ENCODE data around the gene ASB10. TPM values are rescaled to one million over a fixed set of nuclear protein-coding genes. Genes with fewer than 3 reads are reported as not detected.

The ASB10 gene
- total and polyA plus RNA-seq, 4 donors, result not detected

- Histone ChIP-seq H3K9me3 (ENCODE audit: control insufficient read depth in 4 of 4, insufficient read depth in 3 of 4, low read length in 3 of 4) (no peaks in the 10 kb centered on the region), H3K36me3 (ENCODE audit: control insufficient read depth in 4 of 4, insufficient read depth in 4 of 4, low read length in 4 of 4) (no peaks in the 10 kb centered on the region), H3K4me1 (ENCODE audit: control insufficient read depth in 5 of 5, insufficient read depth in 5 of 5, low read length in 5 of 5) (peaks cover 0 to 20% (median 0%) of the 10 kb centered on the region in 5 donors), H3K4me3 (no peak overlapping the region), H3K9ac (ENCODE audit: insufficient read depth in 1 of 2, low read length in 2 of 2) (no peak overlapping the region), H3K27me3 (ENCODE audit: control insufficient read depth in 3 of 3, insufficient read depth in 3 of 3, low read length in 2 of 3) (no peaks in the 10 kb centered on the region), H3K27ac (ENCODE audit: low read depth in 1 of 2, low read length in 1 of 2) (no peak overlapping the region)
- DNase-seq, result no peak
- no peak for TF ChIP-seq CTCF (IDR thresholded peaks at IDR 0.05; ENCODE audit: control extremely low read depth, extremely low read depth)
- ATAC-seq (ENCODE audit: insufficient read depth, low FRiP score), result no peak
- WGBS, 2 donors, result 47 to 57% methylated on average over 19 of the region's 19 CpGs
Observed at GRCh38 chr7:151195616-151196450, 8.8 kb upstream of the ASB10 start.

DNA sequence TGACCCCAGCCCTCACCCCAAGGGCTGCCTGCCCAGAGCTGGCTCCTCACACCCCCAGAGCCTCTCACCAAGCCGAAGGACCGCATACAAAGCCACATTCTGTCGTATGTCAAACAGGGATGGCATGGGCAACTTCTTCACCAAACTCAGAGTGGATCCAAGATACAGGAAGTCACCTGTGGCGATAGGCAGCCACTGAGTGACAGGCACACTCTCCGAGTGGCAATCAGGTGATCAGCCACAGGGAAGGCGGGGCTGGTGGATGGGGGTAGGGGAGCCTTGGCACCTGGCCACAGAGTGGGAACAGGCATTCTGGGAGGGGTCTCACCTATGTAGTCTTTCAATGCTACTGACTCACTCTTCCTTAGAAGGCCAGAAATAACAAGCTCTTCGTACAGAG is 7.1 kb upstream of the ASB10 start:
- WGBS, 2 donors, result 67 to 71% methylated on average over 7 of the region's 7 CpGs
- Histone ChIP-seq H3K27ac (ENCODE audit: low read depth in 1 of 2, low read length in 1 of 2) (no peak overlapping the region), H3K4me3 (no peak overlapping the region), H3K9ac (ENCODE audit: insufficient read depth in 1 of 2, low read length in 2 of 2) (no peak overlapping the region), H3K9me3 (ENCODE audit: control insufficient read depth in 4 of 4, insufficient read depth in 3 of 4, low read length in 3 of 4) (no peaks in the 10 kb centered on the region), H3K27me3 (ENCODE audit: control insufficient read depth in 3 of 3, insufficient read depth in 3 of 3, low read length in 2 of 3) (no peaks in the 10 kb centered on the region), H3K4me1 (ENCODE audit: control insufficient read depth in 5 of 5, insufficient read depth in 5 of 5, low read length in 5 of 5) (peaks cover 0 to 7% (median 0%) of the 10 kb centered on the region in 5 donors), H3K36me3 (ENCODE audit: control insufficient read depth in 4 of 4, insufficient read depth in 4 of 4, low read length in 4 of 4) (no peaks in the 10 kb centered on the region)
- ATAC-seq (ENCODE audit: insufficient read depth, low FRiP score) (no peak), DNase-seq (no peak)
- TF ChIP-seq CTCF (IDR thresholded peaks at IDR 0.05; ENCODE audit: control extremely low read depth, extremely low read depth), result no peak

DNA sequence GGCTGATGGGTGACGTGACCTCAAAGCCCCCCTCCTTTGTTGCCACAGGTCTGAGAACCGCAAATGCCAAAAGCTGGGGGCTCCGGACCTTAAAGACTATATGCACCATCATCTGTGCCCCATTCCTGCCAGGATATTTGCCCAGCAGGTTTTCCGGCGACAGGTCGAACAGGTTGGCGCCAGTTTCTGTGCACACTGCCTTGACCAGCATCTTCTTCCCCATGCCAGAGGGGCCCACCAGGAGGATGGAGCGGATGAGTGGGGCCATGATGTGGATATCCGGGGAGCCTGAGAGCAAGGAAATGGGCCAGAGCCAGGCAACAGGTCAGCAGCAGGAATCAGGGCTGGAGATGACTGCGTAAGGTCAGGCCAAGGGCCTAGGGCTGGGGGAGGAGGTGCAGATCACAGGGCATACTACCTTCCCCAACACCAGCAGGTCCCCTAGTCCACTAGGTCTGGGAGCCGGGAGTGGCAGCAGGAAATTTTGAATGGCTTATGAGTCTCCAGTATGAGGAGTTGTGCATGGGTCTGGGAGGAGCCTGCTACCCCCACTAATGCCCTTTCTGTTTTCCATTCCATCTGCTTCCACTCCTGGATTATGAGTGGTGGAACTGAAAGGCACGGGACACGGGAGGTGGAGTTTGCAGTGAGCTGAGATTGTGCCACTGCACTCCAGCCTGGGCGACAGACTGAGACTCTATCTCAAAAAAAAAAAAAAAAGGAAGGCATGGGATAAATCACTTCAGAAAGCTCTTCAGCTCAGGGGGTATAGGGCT is 6.3 kb upstream of the ASB10 start:
- Histone ChIP-seq H3K27me3 (ENCODE audit: control insufficient read depth in 3 of 3, insufficient read depth in 3 of 3, low read length in 2 of 3) (no peaks in the 10 kb centered on the region), H3K9ac (ENCODE audit: insufficient read depth in 1 of 2, low read length in 2 of 2) (no peak overlapping the region), H3K27ac (ENCODE audit: low read depth in 1 of 2, low read length in 1 of 2) (no peak overlapping the region), H3K9me3 (ENCODE audit: control insufficient read depth in 4 of 4, insufficient read depth in 3 of 4, low read length in 3 of 4) (no peaks in the 10 kb centered on the region), H3K36me3 (ENCODE audit: control insufficient read depth in 4 of 4, insufficient read depth in 4 of 4, low read length in 4 of 4) (no peaks in the 10 kb centered on the region), H3K4me1 (ENCODE audit: control insufficient read depth in 5 of 5, insufficient read depth in 5 of 5, low read length in 5 of 5) (no peaks in the 10 kb centered on the region), H3K4me3 (no peak overlapping the region)
- ATAC-seq (ENCODE audit: insufficient read depth, low FRiP score) (no peak), DNase-seq (no peak)
- TF ChIP-seq CTCF (IDR thresholded peaks at IDR 0.05; ENCODE audit: control extremely low read depth, extremely low read depth), result no peak
- 91 to 96% methylated on average over 14 of the region's 14 CpGs for WGBS, 2 donors
